ENCODE results near the gene FBXL19.

Gene FBXL19

GRCh38 chr16:30910427-30911029 is 12.8 kb upstream of the FBXL19 start:
- Histone ChIP-seq H3K27me3 (no peaks in the 10 kb centered on the region), H3K27ac (no peak overlapping the region), H3K4me3 (no peak overlapping the region), H3K36me3 (no peaks in the 10 kb centered on the region), H3K9me3 (no peaks in the 10 kb centered on the region), H3K4me1 (no peaks in the 10 kb centered on the region)
- intact Hi-C loops (cut with DNase I; ENCODE audit: low total_unique reads) = no loop called here
- no peak for DNase-seq
- TF ChIP-seq CTCF (IDR thresholded peaks at IDR 0.05) = no peak

GRCh38 chr16:30912794-30913412 is 10.5 kb upstream of the FBXL19 start:
- H3K4me1 ChIP-seq = no peaks in the 10 kb centered on the region
- H3K27me3 ChIP-seq = no peaks in the 10 kb centered on the region
- no peaks in the 10 kb centered on the region for H3K36me3 ChIP-seq
- no peak overlapping the region for H3K4me3 ChIP-seq
- no peaks in the 10 kb centered on the region for H3K9me3 ChIP-seq
- DNase-seq = no peak
- intact Hi-C loops (cut with DNase I; ENCODE audit: low total_unique reads) = no loop called here
- H3K27ac ChIP-seq = no peak overlapping the region
- TF ChIP-seq CTCF (IDR thresholded peaks at IDR 0.05) = no peak

- intact Hi-C loops (cut with DNase I; ENCODE audit: low total_unique reads) = no loop called here
- no peak for TF ChIP-seq CTCF (IDR thresholded peaks at IDR 0.05)
- no peak for DNase-seq
- no peaks in the 10 kb centered on the region for H3K9me3 ChIP-seq
- no peaks in the 10 kb centered on the region for H3K4me1 ChIP-seq
- no peak overlapping the region for H3K27ac ChIP-seq
- H3K27me3 ChIP-seq = no peaks in the 10 kb centered on the region
- no peak overlapping the region for H3K4me3 ChIP-seq
- H3K36me3 ChIP-seq = no peaks in the 10 kb centered on the region
Measured at GRCh38 chr16:30914830-30915229, 8.5 kb upstream of the FBXL19 start.

- Histone ChIP-seq H3K36me3 (no peaks in the 10 kb centered on the region), H3K4me3 (no peak overlapping the region), H3K9me3 (no peaks in the 10 kb centered on the region), H3K4me1 (peaks cover 0 to 12% (median 3%) of the 10 kb centered on the region in 4 donors), H3K27ac (no peak overlapping the region), H3K27me3 (no peaks in the 10 kb centered on the region)
- no peak for DNase-seq
- intact Hi-C loops (cut with DNase I; ENCODE audit: low total_unique reads) = no loop called here
- TF ChIP-seq CTCF (IDR thresholded peaks at IDR 0.05) = no peak
Measured at GRCh38 chr16:30918614-30919013, 4.8 kb upstream of the FBXL19 start.

GRCh38 chr16:30920891-30921290 is 2.5 kb upstream of the FBXL19 start:
- peak overlapping the region in 1 of 2 donors; percentile 80 for H3K27ac ChIP-seq
- H3K27me3 ChIP-seq = no peaks in the 10 kb centered on the region
- H3K36me3 ChIP-seq = peaks cover 0 to 4% (median 0%) of the 10 kb centered on the region in 3 donors
- H3K4me1 ChIP-seq = peaks cover 0 to 26% (median 19%) of the 10 kb centered on the region in 4 donors
- H3K9me3 ChIP-seq = no peaks in the 10 kb centered on the region
- DNase-seq = no peak
- no peak for TF ChIP-seq CTCF (IDR thresholded peaks at IDR 0.05)
- no peak overlapping the region for H3K4me3 ChIP-seq
- intact Hi-C loops (cut with DNase I; ENCODE audit: low total_unique reads) = loop anchor here (5.0 kb wide), 1 partner anchor 79 kb away; no protein-coding TSS in a partner anchor
